ENCODE data around the gene CYS1.

- TF ChIP-seq CTCF (conservative IDR thresholded peaks at IDR 0.05; ENCODE audit: low read length) (no peak), EZH2phosphoT487 (IDR thresholded peaks at IDR 0.05; ENCODE audit: borderline replicate concordance, low read depth, low read length) (no peak)
Observed at GRCh38 chr2:10047616-10048500, 32.4 kb downstream of the CYS1 start.
